ENCODE measurements around the gene GABRG3.
"Not testable (repeated sequence)": the region's sequence is repeated elsewhere in the genome, so short reads cannot be mapped to it uniquely, and the experiment has no call there.

GABRG3 gene

GRCh38 chr15:26996250-26996649, 25.3 kb downstream of the GABRG3 start:
- no peak for DNase-seq (ENCODE audit: low read depth in 2 of 2)

- DNase-seq (ENCODE audit: low read depth in 2 of 2): not testable (repeated sequence)
Measured at GRCh38 chr15:27003003-27003402, 32.0 kb downstream of the GABRG3 start.

- not testable (repeated sequence) for DNase-seq (ENCODE audit: low read depth in 2 of 2)
Measured at GRCh38 chr15:27004226-27004625, 33.2 kb downstream of the GABRG3 start.

DNA sequence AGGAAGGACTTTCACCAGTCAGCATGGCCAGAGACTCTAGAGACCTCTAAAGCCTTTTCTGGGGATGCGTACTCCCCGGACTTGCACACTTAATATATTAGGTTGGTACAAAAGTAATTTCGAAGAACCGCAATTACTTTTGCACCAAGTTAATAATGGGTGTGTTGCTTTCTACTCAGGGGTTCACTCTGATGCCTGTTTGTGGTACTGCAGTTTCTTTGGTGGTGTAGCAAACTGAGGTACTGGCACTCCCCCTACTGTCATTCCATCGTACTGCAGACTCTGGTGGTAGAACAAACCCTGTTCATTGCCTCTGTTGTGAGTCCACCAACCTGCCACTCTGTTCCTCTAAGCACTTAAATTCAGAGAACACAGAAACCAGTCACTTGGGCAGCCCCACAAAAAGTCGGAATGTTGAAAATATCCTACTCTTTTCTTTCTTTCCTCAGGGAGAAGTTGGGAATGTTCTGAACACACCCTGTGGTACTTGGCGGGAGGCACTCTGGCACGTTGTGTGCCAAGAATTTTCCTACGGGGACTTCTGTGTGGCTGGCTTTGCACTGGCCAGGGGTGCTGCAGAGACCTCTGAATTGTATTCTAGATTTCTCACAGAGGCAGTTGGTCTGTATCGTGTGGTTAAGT, 46.3 kb downstream of the GABRG3 start:
- no peak for DNase-seq (ENCODE audit: low read depth in 2 of 2)

DNA sequence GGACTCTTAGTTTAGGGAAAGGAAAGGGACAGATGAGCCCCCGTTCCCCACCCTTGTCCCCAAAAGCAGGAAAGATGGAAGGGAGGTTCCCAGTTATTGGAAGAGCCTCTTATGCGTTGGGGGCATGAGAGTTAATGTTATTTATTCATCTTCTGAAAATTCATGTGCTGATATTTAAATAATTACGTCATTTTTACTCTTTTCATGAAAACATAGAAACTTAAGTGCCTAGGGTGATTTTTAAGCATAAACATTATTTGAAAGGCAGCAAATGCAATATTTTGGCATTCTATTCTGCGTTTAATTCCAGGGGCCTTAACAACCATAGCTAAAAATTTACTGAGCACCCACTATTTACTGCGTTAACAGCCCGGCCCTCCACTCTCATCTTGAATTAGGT, 48.7 kb downstream of the GABRG3 start:
- DNase-seq (ENCODE audit: low read depth in 2 of 2): no peak

DNA sequence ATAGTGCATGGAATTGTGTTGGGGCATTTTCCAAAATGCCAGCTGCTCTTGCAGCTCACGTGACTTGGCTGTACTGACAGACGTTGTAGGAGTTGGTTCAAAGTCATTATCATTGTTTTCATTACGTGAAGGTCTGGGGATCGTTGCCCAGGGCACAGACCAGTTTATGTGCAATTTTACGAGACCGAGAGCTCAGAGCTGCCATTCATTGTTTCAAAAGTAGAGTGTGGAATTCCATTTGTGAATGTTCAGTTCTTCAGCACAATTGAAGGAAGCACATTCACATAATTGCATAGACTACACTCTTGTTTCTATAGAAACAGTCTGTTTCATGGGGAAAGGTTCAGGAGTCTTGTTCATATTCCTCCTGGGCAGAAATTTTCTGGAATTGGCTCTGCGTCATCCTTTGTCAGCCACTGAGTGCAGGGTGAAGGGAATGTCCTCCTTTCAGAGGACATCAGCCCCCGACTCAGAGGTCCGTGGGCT, 54.5 kb downstream of the GABRG3 start:
- no peak for DNase-seq (ENCODE audit: low read depth in 2 of 2)

- no peak for DNase-seq (ENCODE audit: low read depth in 2 of 2)
Measured at GRCh38 chr15:27027229-27027628, 56.2 kb downstream of the GABRG3 start.

GRCh38 chr15:27028858-27029477, 58.0 kb downstream of the GABRG3 start:
- DNase-seq (ENCODE audit: low read depth in 2 of 2): no peak

- DNase-seq (ENCODE audit: low read depth in 2 of 2): no peak
Measured at GRCh38 chr15:27036210-27036609, 65.2 kb downstream of the GABRG3 start.

- DNase-seq (ENCODE audit: low read depth in 2 of 2): no peak
Measured at GRCh38 chr15:27037501-27037900, 66.5 kb downstream of the GABRG3 start.

- DNase-seq (ENCODE audit: low read depth in 2 of 2): no peak
Measured at GRCh38 chr15:27039152-27039551, 68.2 kb downstream of the GABRG3 start.

GRCh38 chr15:27042230-27042629, 71.2 kb downstream of the GABRG3 start:
- no peak for DNase-seq (ENCODE audit: low read depth in 2 of 2)

- DNase-seq (ENCODE audit: low read depth in 2 of 2): no peak
Measured at GRCh38 chr15:27042646-27043045, 71.7 kb downstream of the GABRG3 start.

DNA sequence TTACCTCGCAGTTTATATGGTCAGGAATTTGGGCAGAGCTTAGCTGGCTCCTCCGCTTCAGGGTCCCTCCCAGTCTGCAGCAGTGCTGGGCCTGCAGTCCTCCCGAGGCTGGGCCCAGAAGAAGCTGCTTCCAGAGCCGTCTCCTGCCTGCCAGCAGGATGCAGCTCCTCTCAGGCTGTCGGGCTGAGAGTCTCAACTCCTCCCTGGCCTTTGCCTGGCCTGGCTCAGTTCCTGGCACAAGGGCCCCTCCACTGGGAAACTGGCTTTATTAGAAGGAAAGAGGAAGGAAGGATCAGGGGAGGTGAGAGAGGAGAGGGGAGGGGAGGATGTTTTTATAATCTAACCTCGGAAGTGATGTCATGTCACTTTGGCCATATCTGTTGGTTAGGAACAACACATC, 72.8 kb downstream of the GABRG3 start:
- DNase-seq (ENCODE audit: low read depth in 2 of 2): no peak

DNA sequence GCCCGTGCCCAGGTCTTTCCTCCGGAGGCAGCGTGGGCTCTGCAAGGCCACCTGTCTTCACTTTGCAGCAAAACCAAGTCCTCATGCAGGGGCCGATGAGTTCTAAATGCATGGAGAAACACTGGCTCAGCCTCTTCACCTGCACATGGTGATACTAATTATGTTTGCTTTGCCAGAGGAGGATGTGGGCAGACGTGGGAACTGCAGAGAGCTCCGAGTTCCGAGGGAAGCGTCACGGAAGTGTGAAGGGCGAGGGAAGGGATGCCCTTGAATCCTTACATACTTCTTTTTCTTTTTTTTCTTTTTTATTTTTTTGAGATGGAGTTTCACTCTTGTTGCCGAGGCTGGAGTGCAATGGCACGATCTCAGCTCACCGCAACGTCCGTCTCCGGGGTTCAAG, 74.8 kb downstream of the GABRG3 start:
- DNase-seq (ENCODE audit: low read depth in 2 of 2): no peak

GRCh38 chr15:27046880-27047279, 75.9 kb downstream of the GABRG3 start:
- DNase-seq (ENCODE audit: low read depth in 2 of 2): no peak

DNA sequence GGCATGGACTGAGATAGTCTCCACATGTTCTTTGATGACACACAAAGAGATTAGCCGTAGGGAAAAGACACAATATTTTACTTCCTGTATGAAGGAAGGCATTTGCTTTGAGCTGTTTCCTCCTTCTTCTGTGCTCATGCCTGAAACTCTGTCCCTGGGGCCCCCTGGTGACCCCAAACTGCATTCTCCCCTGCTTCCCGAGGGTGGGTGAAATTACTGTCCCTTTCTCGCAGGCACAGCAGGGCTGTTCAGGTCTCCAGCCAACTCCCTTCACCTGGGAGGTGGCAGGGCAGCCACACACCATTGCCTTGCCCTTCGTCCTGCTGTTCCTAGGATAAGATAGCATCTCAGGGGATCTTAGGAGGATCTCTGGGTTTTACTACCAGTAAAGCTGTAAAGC, 79.2 kb downstream of the GABRG3 start:
- DNase-seq (ENCODE audit: low read depth in 2 of 2): no peak

DNA sequence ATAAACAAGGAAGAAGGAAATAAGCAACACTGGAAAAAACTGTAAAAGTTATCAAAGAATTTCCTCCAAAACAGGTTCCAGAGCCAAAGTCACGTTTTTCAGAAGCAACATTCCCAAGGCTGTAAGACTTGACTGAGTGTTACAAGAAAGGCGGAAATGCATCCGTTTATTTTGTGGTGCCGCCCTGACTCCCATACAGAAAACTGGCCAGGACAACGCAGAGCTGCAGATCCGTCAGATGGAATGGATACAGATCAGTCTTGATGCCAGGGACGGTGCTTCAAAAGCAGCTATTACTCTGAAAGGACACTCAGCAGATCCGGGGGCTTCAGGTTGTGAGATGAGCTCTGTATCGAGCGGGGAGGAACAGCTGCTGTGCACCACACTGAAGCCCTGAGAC, 83.4 kb downstream of the GABRG3 start:
- DNase-seq (ENCODE audit: low read depth in 2 of 2): no peak

DNA sequence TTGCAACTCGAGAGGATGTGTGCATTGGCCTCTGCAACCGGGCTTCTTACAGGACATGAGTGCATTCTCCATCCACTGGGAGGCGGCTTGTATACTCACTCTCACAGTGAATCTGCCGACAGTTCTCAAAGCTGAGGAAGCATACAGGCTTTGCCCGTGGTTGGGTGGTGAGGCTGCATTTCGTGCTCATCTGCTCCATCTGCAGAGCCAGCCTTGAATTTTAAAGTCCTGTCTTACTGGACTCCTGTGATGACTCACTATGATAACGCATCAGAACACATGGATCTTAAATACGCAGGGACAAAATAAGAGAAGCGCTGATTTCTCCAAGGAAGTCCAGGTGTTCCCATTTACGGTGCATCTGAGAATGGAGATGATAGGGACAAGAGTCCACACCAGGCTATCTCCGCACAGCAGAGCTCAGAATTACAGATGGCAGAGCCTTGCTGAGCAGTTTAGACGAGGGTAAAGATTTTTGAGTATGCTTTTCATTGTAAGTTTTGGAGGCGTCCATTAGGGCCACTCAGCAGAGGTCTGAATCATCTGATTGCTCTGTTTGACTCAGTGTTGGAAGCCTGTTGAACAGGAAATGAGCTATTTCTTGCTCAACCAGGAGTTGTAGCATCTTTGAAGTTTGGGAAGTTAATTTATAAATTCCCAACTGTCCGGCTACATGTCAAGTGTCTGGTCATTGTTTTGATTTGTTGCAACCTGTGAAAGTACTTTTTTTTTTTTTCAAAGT, 87.1 kb downstream of the GABRG3 start:
- no peak for DNase-seq (ENCODE audit: low read depth in 2 of 2)

DNA sequence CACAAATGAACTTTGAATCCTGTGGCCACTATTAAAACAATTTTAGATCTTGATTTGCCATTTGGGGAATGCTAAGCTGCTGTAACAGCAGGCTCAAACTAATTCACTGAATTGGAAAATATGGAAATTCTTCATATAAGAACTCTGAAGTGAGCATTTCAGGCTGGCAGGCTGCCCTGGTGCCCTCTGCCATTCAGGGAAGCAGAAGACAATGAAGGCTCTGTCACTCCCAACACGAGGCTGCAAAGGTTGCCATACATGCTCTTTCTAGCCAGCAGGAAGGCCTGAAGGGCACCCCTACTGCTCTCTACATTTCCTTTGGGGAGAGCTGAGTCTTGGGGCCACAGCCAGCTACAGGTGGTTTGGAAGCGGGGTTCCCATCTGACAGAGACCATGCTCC, 88.0 kb downstream of the GABRG3 start:
- DNase-seq (ENCODE audit: low read depth in 2 of 2): no peak

GRCh38 chr15:27059610-27060202, 88.7 kb downstream of the GABRG3 start:
- no peak for DNase-seq (ENCODE audit: low read depth in 2 of 2)

DNA sequence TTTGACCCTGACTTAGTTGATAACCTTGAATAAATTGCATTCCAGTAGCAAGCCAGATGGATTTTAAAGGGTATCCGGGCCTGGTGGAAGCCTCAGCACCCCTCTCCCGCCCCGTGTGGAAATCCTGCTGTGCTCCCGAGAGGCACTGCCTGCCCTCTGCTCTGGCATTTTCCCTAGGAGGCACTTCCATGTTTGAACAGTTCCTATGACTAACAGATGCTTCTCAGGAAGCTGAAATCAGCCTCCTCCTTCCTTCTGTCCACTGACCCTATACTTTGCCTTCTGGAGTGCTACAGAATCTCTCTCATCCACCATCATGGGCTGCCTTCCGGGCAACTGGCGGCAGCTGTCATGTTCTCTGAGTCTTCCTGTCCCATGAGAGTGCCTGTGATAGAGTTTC, 90.8 kb downstream of the GABRG3 start:
- DNase-seq (ENCODE audit: low read depth in 2 of 2): no peak

GRCh38 chr15:27062951-27063350, 92.0 kb downstream of the GABRG3 start:
- DNase-seq (ENCODE audit: low read depth in 2 of 2): no peak
